ENCODE data around the gene RHOV. TPM values are rescaled to one million over a fixed set of nuclear protein-coding genes. Genes with fewer than 3 reads are reported as not detected.

The RHOV gene
- total and polyA plus RNA-seq, 2 of the 4 experiments (the other 2 are of a cell fraction), result 0.10 TPM; not detected in 1

DNA sequence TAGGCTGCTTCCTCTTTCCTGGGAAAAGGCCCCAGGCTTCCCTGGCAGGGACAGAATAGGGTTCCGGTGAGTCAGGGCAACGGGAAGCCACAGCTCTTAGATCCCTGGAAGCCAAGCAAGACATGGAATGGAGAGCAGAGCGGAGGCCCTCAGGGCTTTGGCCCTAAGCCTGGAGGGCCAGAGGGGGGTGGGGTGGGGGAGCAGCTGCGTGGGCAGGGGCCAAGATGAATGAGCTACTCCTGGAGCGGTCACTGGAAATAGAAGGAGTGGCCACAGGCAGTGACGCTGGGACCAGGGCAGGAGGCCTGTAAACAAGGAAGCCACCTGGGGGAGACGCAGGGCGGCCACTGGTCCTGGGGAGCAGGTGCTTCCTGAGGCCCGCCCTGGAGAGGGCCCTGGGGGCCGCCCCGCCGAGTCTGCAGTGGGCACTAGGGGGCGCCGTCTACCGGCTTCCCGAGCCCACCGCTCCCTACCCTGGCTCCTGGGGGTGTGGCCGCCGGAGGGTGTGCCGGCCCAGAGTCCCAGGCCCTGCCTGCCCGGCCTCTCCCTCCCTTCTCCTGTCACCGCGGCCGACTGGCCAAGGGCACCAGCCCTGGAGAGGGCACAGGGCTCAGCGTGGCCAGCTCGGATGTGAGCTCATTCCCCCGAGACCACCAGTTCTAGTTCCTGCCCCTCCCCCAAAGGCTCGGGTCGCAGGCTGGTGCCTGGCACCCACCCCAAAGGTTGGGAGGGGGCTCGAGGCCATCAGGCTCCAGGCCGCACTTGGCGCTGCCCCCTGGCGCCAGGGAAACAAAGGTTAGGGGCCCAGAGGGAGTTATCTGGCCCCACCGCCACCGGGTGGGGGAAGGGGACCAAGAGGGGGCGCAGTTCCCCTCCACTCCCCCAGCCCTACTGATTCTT is 32.3 kb upstream of the RHOV start:
- POLR2A ChIA-PET (ENCODE audit: unreplicated experiment), result interaction anchor here (0.5 kb wide), 1 partner anchor 86 kb away, joined by 3 read pairs; no protein-coding TSS in a partner anchor
- no peaks in the 10 kb centered on the region for H3K27me3 ChIP-seq (ENCODE audit: control insufficient read depth, insufficient read depth, low read length)
- TF ChIP-seq RCOR1 (IDR thresholded peaks at IDR 0.05; ENCODE audit: insufficient replicate concordance, low read length) (peak; percentile 66), RFX5 (IDR thresholded peaks at IDR 0.05; ENCODE audit: low read depth, low read length) (no peak), MAFK (IDR thresholded peaks at IDR 0.05; ENCODE audit: low read depth, low read length) (no peak), CHD1 (IDR thresholded peaks at IDR 0.05; ENCODE audit: low read depth, low read length) (no peak), BHLHE40 (IDR thresholded peaks at IDR 0.05; ENCODE audit: low read depth, low read length) (no peak), MAZ (IDR thresholded peaks at IDR 0.05; ENCODE audit: borderline replicate concordance, low read depth, low read length) (0 out of 2 replicates have a peak, but pooled peaks have one; percentile 52), MXI1 (IDR thresholded peaks at IDR 0.05; ENCODE audit: borderline replicate concordance, low read depth, low read length) (peak; percentile 67; the same call in 1 of the 2 replicates), NFE2L2 (IDR thresholded peaks at IDR 0.05; ENCODE audit: low read depth, low read length) (no peak), FOS (IDR thresholded peaks at IDR 0.05; ENCODE audit: low read depth, low read length) (no peak), CEBPB (IDR thresholded peaks at IDR 0.05; ENCODE audit: low read depth, low read length) (no peak), RAD21 (IDR thresholded peaks at IDR 0.05; ENCODE audit: low read length) (peak; percentile 81)
- TF ChIP-seq, protein P1, sequence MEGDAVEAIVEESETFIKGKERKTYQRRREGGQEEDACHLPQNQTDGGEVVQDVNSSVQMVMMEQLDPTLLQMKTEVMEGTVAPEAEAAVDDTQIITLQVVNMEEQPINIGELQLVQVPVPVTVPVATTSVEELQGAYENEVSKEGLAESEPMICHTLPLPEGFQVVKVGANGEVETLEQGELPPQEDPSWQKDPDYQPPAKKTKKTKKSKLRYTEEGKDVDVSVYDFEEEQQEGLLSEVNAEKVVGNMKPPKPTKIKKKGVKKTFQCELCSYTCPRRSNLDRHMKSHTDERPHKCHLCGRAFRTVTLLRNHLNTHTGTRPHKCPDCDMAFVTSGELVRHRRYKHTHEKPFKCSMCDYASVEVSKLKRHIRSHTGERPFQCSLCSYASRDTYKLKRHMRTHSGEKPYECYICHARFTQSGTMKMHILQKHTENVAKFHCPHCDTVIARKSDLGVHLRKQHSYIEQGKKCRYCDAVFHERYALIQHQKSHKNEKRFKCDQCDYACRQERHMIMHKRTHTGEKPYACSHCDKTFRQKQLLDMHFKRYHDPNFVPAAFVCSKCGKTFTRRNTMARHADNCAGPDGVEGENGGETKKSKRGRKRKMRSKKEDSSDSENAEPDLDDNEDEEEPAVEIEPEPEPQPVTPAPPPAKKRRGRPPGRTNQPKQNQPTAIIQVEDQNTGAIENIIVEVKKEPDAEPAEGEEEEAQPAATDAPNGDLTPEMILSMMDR (conservative IDR thresholded peaks at IDR 0.05; ENCODE audit: low read depth, low read length), result peak; percentile 82
- TF ChIP-seq, protein P2, sequence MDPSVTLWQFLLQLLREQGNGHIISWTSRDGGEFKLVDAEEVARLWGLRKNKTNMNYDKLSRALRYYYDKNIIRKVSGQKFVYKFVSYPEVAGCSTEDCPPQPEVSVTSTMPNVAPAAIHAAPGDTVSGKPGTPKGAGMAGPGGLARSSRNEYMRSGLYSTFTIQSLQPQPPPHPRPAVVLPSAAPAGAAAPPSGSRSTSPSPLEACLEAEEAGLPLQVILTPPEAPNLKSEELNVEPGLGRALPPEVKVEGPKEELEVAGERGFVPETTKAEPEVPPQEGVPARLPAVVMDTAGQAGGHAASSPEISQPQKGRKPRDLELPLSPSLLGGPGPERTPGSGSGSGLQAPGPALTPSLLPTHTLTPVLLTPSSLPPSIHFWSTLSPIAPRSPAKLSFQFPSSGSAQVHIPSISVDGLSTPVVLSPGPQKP (IDR thresholded peaks at IDR 0.05; ENCODE audit: borderline replicate concordance, low read depth, low read length), result no peak

More for the DNA sequence above, 32.3 kb upstream of the RHOV start:
- Histone ChIP-seq H3K56ac (ENCODE audit: extremely low read depth, insufficient read depth, low read length) (no peak overlapping the region), H2BK20ac (ENCODE audit: low read depth, low read length) (peak overlapping the region; percentile 36; the same call in 1 of the 2 replicates), H3K23ac (ENCODE audit: low read depth, low read length) (no peak overlapping the region), H3K4me1 (ENCODE audit: control insufficient read depth, insufficient read depth, low read length) (peaks cover 18% of the 10 kb centered on the region), H3K9ac (ENCODE audit: low read depth, low read length) (peak overlapping the region; percentile 57), H3K4me3 (ENCODE audit: insufficient read depth, low read depth, low read length) (peak overlapping the region; percentile 29), H2AFZ (replicated peaks; ENCODE audit: low read length, poor library complexity) (peak overlapping the region; percentile 90), H2BK120ac (ENCODE audit: low read depth, low read length) (peak overlapping the region; percentile 80), H3K79me1 (ENCODE audit: low read depth in 1 of 2, low read length in 2 of 2) (peaks cover 0 to 30% of the 10 kb centered on the region in 2 experiments; a peak in 2 of 4 replicates), H3K4me2 (ENCODE audit: low read depth, low read length) (peak overlapping the region; percentile 95), H3K36me3 (ENCODE audit: control insufficient read depth, insufficient read depth, low read length) (peaks cover 25% of the 10 kb centered on the region), H4K5ac (ENCODE audit: low read depth, low read length) (peak overlapping the region; percentile 62), H3K18ac (ENCODE audit: low read depth, low read length) (peak overlapping the region; percentile 75), H2AK9ac (replicated peaks; ENCODE audit: low read depth, low read length, poor library complexity) (peak overlapping the region; percentile 94), H2BK5ac (ENCODE audit: low read depth, low read length, poor library complexity, severe bottlenecking) (peak overlapping the region; percentile 84), H3K9me1 (ENCODE audit: insufficient read depth, low read length) (peaks cover 6% of the 10 kb centered on the region; the same call in 1 of the 2 replicates), H2AK5ac (ENCODE audit: low read depth, low read length) (peak overlapping the region; percentile 74; the same call in 1 of the 2 replicates), H2BK15ac (ENCODE audit: low read depth, low read length) (peak overlapping the region; percentile 60; the same call in 1 of the 3 replicates), H4K8ac (ENCODE audit: low read depth in 2 of 2, low read length in 2 of 2) (peak overlapping the region; percentile 71 to 88), H4K20me1 (ENCODE audit: insufficient read depth, low read length) (peaks cover 21% of the 10 kb centered on the region), H3K4ac (ENCODE audit: low read depth, low read length) (peak overlapping the region; percentile 89), H4K91ac (ENCODE audit: insufficient read depth, low read depth, low read length) (peak overlapping the region; percentile 57; the same call in 1 of the 2 replicates), H3K27ac (ENCODE audit: insufficient read depth, low read length) (peak overlapping the region; percentile 78), H3K14ac (replicated peaks; ENCODE audit: low read depth, low read length) (peak overlapping the region; percentile 87), H3K9me3 (ENCODE audit: control insufficient read depth, insufficient read depth, low read length) (no peaks in the 10 kb centered on the region)
- CTCF ChIA-PET, result interaction anchor here (0.5 to 2.4 kb wide), 15 partner anchors 12 to 280 kb away, joined by 3 to 15 read pairs (median 4); partner anchors contain the start of genes DLL4 and VPS18
- ATAC-seq (ENCODE audit: low read depth) (peak; percentile 80), DNase-seq (peak; percentile 96)
- intact Hi-C loops (cut with micrococcal nuclease) (loop anchor here (1.0 to 10.0 kb wide), 3 partner anchors 106 to 208 kb away; partner anchors contain the start of gene INO80), in situ Hi-C loops (cut with MboI; ENCODE audit: low sequenced_read_pairs) (loop anchor here (10.0 kb wide), 1 partner anchor 118 kb away; no protein-coding TSS in a partner anchor), dilution Hi-C loops (cut with HindIII; ENCODE audit: low sequenced_read_pairs, unreplicated experiment) (no loop called here)
- BruUV-seq (replicated peaks), result no TSS peak
- 2% methylated on average over 8 of the region's 36 CpGs; no CpG with 5 or more reads in 1 of the 2 experiments for WGBS, 2 experiments (ENCODE audit: extremely low coverage in 2 of 2, insufficient read length in 1 of 2)

Measured in IMR-90 (cell line).